Body of pancreas (tissue), 4 donors: ENCODE measurements around the gene ENPP1. TPM values are rescaled to one million over a fixed set of nuclear protein-coding genes. Genes with fewer than 3 reads are reported as not detected.
A peak's percentile ranks its signal among the peaks of the same experiment; 100 is the strongest.

Experiments
- ATAC-seq: fragments of 150-250 bp; one replicate; pipeline ENCODE4 v1.9.1; 2016
- DNase-seq, 4 donors: peaks; one replicate each; pipeline ENCODE4 v3.0.0-alpha.2; 2019
- H3K27ac ChIP-seq, 4 donors: fragments of 200-600 bp; sonication (generic); 1 replicate in 3 of 4; 2 replicates in 1 of 4; pipeline versions ENCODE4 v1.5.1 to v1.6.1; 2016 to 2019; ENCODE audit warnings: mild to moderate bottlenecking in 1 of 4, mixed read lengths in 1 of 4, moderate library complexity in 1 of 4
- H3K27me3 ChIP-seq, 2 donors: fragments of 200-600 bp; sonication (generic); one replicate each; pipeline ENCODE4 v1.6.0; 2016; ENCODE audit warnings: mild to moderate bottlenecking in 1 of 2
- H3K36me3 ChIP-seq, 2 donors: fragments of 200-600 bp; sonication (generic); replicated peaks in 1 of 2; 2 replicates each; pipeline ENCODE4 v1.5.1; 2016; ENCODE audit warnings: low read depth in 2 of 2; ENCODE audit not compliant: insufficient read depth in 1 of 2
- H3K4me1 ChIP-seq: fragments of 200-600 bp; sonication (generic); one replicate; pipeline ENCODE4 v1.6.0; 2016
- H3K4me3 ChIP-seq, 2 donors: fragments of 200-600 bp; sonication (generic); 1 replicate in 1 of 2; 2 replicates in 1 of 2; pipeline ENCODE4 v1.5.1; 2016 to 2019
- H3K9me3 ChIP-seq, 3 donors: fragments of 200-600 bp; sonication (generic); 1 replicate in 2 of 3; 2 replicates in 1 of 3; pipeline ENCODE4 v1.5.1; 2016
- POLR2A ChIP-seq, 3 donors: fragments of 450-650 bp; IDR thresholded peaks; one replicate each; pipeline ENCODE4 v1.6.1; 2016; ENCODE audit warnings: antibody characterized with exemption in 3 of 3, mild to moderate bottlenecking in 2 of 3
- WGBS, 2 donors: methylation state at CpG; one replicate each; pipeline ENCODE4 v1.1.5; 2017; 5-methylcytosine and 5-hydroxymethylcytosine counted together
- intact Hi-C: fragments of 100-400 bp; cut with DNase I; formaldehyde crosslinking; loops from one replicate; pipeline ENCODE4 v1.15.1; 2023
- total RNA-seq, 2 donors: library from RNA; depleted of rRNA; stranded (reverse); fragments of >200 nt; gene quantifications; one replicate each; pipeline ENCODE4 v1.1.0, GENCODE V29; 2016
- TF ChIP-seq, protein P1 (sequence below), 7 experiments: fragments of 450-650 bp in 4 of 7; fragments of 200-600 bp in 3 of 7; sonication (generic) in 3 of 7; IDR thresholded peaks; one replicate each; pipeline ENCODE4 v1.5.1; 2016 to 2019; ENCODE audit warnings: antibody characterized with exemption in 7 of 7

ENPP1 gene
- total RNA-seq, 2 donors from 2014 or later: 16.2 to 19.2 TPM

DNA sequence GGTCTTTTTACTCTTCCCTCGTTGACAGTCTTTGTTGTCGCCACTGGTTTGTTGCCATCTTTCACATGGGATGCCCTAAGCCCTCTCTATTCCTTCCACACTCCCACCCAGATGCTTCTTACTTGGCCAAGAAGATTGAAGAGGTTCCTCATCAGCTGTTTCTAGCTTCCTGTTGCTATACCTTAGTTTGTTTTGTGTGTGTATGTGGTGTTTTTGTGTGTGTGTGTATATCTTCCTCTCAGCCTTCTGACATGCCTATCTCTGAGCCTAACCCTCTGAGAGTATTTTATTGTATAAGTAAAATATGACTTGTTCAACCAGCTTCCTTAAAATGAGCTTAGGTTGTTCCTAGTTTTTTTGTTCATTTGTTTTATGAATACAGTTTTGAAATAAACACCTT, 35.9 kb downstream of the ENPP1 start:
- TF ChIP-seq POLR2A (IDR thresholded peaks at IDR 0.05): no peak
- TF ChIP-seq, protein P1, sequence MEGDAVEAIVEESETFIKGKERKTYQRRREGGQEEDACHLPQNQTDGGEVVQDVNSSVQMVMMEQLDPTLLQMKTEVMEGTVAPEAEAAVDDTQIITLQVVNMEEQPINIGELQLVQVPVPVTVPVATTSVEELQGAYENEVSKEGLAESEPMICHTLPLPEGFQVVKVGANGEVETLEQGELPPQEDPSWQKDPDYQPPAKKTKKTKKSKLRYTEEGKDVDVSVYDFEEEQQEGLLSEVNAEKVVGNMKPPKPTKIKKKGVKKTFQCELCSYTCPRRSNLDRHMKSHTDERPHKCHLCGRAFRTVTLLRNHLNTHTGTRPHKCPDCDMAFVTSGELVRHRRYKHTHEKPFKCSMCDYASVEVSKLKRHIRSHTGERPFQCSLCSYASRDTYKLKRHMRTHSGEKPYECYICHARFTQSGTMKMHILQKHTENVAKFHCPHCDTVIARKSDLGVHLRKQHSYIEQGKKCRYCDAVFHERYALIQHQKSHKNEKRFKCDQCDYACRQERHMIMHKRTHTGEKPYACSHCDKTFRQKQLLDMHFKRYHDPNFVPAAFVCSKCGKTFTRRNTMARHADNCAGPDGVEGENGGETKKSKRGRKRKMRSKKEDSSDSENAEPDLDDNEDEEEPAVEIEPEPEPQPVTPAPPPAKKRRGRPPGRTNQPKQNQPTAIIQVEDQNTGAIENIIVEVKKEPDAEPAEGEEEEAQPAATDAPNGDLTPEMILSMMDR (IDR thresholded peaks at IDR 0.05): no peak
- Histone ChIP-seq H3K27ac (peak overlapping the region; percentile 5 to 56 (median 18)), H3K27me3 (no peaks in the 10 kb centered on the region), H3K36me3 (no peaks in the 10 kb centered on the region), H3K4me1 (peaks cover 17% of the 10 kb centered on the region), H3K4me3 (no peak overlapping the region), H3K9me3 (no peaks in the 10 kb centered on the region)
- intact Hi-C loops: no loop called here
- no peak for ATAC-seq
- DNase-seq: no peak
- WGBS, 2 donors: 91 to 94% methylated on average over 2 of the region's 2 CpGs

DNA sequence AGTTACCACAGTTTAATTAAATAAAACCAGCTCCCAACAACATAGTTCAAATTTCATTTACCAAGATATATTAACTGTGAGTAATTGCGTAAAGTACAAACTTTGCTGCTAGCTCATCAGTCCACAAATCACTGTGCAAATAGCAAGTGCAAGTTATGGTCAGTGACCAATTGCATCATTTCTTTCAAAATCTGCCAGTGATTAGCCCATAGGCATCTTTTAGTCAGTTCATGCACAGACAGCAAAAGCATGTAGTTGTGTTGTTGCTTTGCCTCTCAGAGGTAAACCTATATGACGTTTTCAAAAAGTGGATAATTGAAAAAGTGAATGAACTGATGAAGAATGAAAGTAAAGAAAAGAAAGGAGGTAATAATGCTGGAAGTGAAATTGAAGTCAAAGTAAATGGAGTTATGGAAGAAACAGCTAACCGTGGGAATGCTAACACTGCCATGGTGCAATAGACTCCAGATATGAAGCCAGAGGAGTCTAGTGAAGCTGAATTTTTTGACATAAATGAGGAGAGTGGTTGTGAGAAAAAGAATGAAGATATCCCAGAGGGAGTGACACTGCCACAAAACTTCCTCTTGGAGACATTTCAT, 36.5 kb downstream of the ENPP1 start:
- no peaks in the 10 kb centered on the region for H3K9me3 ChIP-seq
- no peak for TF ChIP-seq POLR2A (IDR thresholded peaks at IDR 0.05)
- TF ChIP-seq, protein P1 (IDR thresholded peaks at IDR 0.05): no peak
- 40 to 47% methylated on average over 3 of the region's 3 CpGs for WGBS, 2 donors
- intact Hi-C loops: no loop called here
- no peaks in the 10 kb centered on the region for H3K36me3 ChIP-seq
- peak in 2 of 4 donors; percentile 17 to 54 for DNase-seq
- H3K4me3 ChIP-seq: no peak overlapping the region
- H3K27ac ChIP-seq: peak overlapping the region; percentile 6 to 56 (median 37)
- peaks cover 21% of the 10 kb centered on the region for H3K4me1 ChIP-seq
- ATAC-seq: peak; percentile 92
- no peaks in the 10 kb centered on the region for H3K27me3 ChIP-seq

DNA sequence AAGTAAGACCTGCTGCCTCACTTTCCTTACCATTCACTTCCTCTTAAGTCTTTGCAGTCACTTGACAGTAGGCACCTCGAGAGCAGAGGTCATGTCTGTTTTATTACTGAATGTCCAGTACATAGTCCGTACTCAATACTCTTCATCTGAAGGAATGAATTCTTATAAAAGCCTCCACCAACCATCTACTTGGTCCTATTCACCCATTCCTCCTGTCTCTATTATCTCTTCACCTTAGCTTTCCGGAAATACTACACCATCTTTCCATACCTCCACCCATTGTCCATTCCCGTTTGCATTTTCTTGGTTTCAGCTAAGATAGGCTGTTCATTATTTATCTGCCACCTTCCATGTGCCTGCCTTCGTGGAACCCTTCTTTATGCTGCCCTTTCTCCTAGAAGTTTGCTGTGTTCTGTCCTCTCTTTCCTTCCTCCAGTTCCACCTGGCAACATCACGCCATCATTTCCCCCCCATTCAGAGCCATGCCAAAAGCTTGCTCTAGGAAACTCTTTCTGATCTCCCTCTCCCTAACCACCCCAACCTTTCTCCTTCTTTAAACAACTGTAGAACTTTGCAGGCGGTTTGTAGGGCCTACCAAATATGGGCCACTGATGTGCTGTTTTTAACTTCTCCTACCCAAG, 38.3 kb downstream of the ENPP1 start:
- 82 to 85% methylated on average over 7 of the region's 7 CpGs for WGBS, 2 donors
- no peaks in the 10 kb centered on the region for H3K27me3 ChIP-seq
- TF ChIP-seq POLR2A (IDR thresholded peaks at IDR 0.05): no peak
- TF ChIP-seq, protein P1 (IDR thresholded peaks at IDR 0.05): no peak
- ATAC-seq: no peak
- H3K4me3 ChIP-seq: no peak overlapping the region
- intact Hi-C loops: no loop called here
- no peak overlapping the region for H3K27ac ChIP-seq
- peaks cover 33% of the 10 kb centered on the region for H3K4me1 ChIP-seq
- DNase-seq: no peak
- H3K9me3 ChIP-seq: no peaks in the 10 kb centered on the region
- H3K36me3 ChIP-seq: no peaks in the 10 kb centered on the region

DNA sequence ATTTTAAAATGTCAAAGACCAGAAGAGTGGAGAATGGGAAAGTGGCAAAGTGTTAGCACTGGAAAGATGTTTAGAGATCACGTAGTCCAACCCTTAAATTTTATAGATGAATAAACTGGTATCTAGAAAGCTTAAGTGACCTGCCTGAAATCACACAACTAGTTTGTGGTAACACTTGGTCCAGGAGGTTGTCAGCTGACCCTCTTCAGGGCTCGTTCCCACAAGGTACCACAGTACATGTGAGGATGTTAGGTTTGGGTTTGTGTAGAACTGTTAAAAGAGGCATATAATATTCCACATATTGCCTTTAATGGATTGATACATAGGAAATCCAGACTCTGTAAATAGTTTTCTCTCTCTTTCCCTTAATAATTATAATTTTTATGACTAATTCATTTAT, 39.1 kb downstream of the ENPP1 start:
- no peaks in the 10 kb centered on the region for H3K36me3 ChIP-seq
- TF ChIP-seq, protein P1 (IDR thresholded peaks at IDR 0.05): no peak
- no peak for TF ChIP-seq POLR2A (IDR thresholded peaks at IDR 0.05)
- DNase-seq (no peak), ATAC-seq (no peak)
- H3K27ac ChIP-seq: no peak overlapping the region
- intact Hi-C loops: no loop called here
- peaks cover 28% of the 10 kb centered on the region for H3K4me1 ChIP-seq
- no peaks in the 10 kb centered on the region for H3K9me3 ChIP-seq
- 92 to 94% methylated on average over 2 of the region's 2 CpGs for WGBS, 2 donors
- H3K4me3 ChIP-seq: no peak overlapping the region
- no peaks in the 10 kb centered on the region for H3K27me3 ChIP-seq

DNA sequence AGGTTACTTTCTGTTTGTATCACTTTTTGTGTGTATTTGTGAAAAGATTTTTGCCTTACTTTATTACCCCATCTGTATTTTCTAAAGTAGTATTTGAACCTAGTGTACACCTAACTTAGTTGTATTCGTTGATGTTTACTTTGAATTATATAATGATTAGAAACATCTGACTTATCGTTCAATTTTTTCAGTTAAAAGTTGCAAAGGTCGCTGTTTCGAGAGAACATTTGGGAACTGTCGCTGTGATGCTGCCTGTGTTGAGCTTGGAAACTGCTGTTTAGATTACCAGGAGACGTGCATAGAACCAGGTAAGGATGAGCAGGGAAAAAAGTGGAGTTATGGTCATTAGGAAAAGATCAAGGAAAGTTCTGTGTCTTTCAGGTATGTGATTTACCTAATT, 42.0 kb downstream of the ENPP1 start:
- Histone ChIP-seq H3K36me3 (no peaks in the 10 kb centered on the region), H3K4me3 (no peak overlapping the region), H3K27me3 (no peaks in the 10 kb centered on the region), H3K4me1 (peaks cover 18% of the 10 kb centered on the region), H3K9me3 (no peaks in the 10 kb centered on the region), H3K27ac (peak overlapping the region in 1 of 4 donors; percentile 12)
- intact Hi-C loops: no loop called here
- no peak for DNase-seq
- no peak for ATAC-seq
- WGBS, 2 donors: 30 to 31% methylated on average over 6 of the region's 6 CpGs
- TF ChIP-seq, protein P1 (IDR thresholded peaks at IDR 0.05): no peak
- TF ChIP-seq POLR2A (IDR thresholded peaks at IDR 0.05): no peak
